Endothelial cell (in vitro differentiated cells): ENCODE results near the gene LHX8. TPM values are rescaled to one million over a fixed set of nuclear protein-coding genes. Genes with fewer than 3 reads are reported as not detected.

Experiments
- DNase-seq: peaks from one replicate; pipeline ENCODE4 v3.0.0; 2021; ENCODE audit warnings: low spot score
- H3K27ac Mint-ChIP-seq: one replicate; pipeline ENCODE4 v1.8.0; 2021; ENCODE audit warnings: mixed read lengths, inconsistent platforms; ENCODE audit not compliant: unreplicated experiment
- H3K27me3 Mint-ChIP-seq: one replicate; pipeline ENCODE4 v1.8.0; 2021; ENCODE audit warnings: mild to moderate bottlenecking, moderate library complexity, mixed read lengths, inconsistent platforms; ENCODE audit not compliant: unreplicated experiment
- H3K36me3 Mint-ChIP-seq: one replicate; pipeline ENCODE4 v1.8.0; 2021; ENCODE audit warnings: mild to moderate bottlenecking, low read depth, mixed read lengths, inconsistent platforms; ENCODE audit not compliant: unreplicated experiment
- H3K4me1 Mint-ChIP-seq: one replicate; pipeline ENCODE4 v1.8.0; 2021; ENCODE audit warnings: mild to moderate bottlenecking, mixed read lengths, inconsistent platforms; ENCODE audit not compliant: unreplicated experiment
- H3K4me3 Mint-ChIP-seq: one replicate; pipeline ENCODE4 v1.8.0; 2021; ENCODE audit warnings: mild to moderate bottlenecking, mixed read lengths, inconsistent platforms; ENCODE audit not compliant: unreplicated experiment
- H3K9me3 Mint-ChIP-seq: one replicate; pipeline ENCODE4 v1.8.0; 2021; ENCODE audit warnings: mixed read lengths, inconsistent platforms; ENCODE audit not compliant: unreplicated experiment
- total RNA-seq: library from RNA; stranded (reverse); fragmentation: NEBNext Ultra II Directional; extraction: Animal tissue kit (Norgen Biotek cat#: 25700); gene quantifications from one replicate; pipeline ENCODE4 v1.2.1, GENCODE V29; 2021; ENCODE audit not compliant: unreplicated experiment
- TF ChIP-seq, protein P1 (sequence below): fragments of 200-600 bp; sonication (generic); IDR thresholded peaks from one replicate; pipeline ENCODE4 v1.5.0; 2021; ENCODE audit warnings: antibody characterized with exemption; ENCODE audit not compliant: unreplicated experiment

LHX8 gene
- total RNA-seq, 1 donor from 2014 or later: not detected

DNA sequence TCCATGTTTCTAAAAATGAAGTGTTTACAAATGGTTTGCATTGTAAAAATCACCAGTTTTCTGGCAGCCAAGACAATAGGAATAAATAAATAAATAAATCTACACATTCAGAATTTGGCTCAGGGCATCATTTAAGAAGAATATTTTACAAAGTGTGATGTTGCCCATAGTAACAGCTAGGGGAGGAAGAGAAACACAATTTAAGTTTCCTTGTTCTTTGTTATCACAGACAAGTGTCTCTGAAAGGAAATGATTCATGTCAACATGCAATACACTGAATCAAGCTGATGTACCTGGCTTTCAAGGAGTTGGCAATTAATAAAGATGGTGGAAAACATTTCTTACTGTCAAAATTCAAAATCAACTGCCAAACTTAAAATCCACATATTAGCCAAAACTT, 74.7 kb downstream of the LHX8 start:
- Mint-ChIP-seq H3K9me3 (no peaks in the 10 kb centered on the region), H3K27ac (peak overlapping the region; percentile 77), H3K4me3 (no peak overlapping the region), H3K4me1 (peaks cover 4% of the 10 kb centered on the region), H3K27me3 (no peaks in the 10 kb centered on the region), H3K36me3 (no peaks in the 10 kb centered on the region)
- TF ChIP-seq, protein P1, sequence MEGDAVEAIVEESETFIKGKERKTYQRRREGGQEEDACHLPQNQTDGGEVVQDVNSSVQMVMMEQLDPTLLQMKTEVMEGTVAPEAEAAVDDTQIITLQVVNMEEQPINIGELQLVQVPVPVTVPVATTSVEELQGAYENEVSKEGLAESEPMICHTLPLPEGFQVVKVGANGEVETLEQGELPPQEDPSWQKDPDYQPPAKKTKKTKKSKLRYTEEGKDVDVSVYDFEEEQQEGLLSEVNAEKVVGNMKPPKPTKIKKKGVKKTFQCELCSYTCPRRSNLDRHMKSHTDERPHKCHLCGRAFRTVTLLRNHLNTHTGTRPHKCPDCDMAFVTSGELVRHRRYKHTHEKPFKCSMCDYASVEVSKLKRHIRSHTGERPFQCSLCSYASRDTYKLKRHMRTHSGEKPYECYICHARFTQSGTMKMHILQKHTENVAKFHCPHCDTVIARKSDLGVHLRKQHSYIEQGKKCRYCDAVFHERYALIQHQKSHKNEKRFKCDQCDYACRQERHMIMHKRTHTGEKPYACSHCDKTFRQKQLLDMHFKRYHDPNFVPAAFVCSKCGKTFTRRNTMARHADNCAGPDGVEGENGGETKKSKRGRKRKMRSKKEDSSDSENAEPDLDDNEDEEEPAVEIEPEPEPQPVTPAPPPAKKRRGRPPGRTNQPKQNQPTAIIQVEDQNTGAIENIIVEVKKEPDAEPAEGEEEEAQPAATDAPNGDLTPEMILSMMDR: no peak
- DNase-seq: no peak
